Measurements from ENCODE around the gene RFX8.

RFX8 gene

DNA sequence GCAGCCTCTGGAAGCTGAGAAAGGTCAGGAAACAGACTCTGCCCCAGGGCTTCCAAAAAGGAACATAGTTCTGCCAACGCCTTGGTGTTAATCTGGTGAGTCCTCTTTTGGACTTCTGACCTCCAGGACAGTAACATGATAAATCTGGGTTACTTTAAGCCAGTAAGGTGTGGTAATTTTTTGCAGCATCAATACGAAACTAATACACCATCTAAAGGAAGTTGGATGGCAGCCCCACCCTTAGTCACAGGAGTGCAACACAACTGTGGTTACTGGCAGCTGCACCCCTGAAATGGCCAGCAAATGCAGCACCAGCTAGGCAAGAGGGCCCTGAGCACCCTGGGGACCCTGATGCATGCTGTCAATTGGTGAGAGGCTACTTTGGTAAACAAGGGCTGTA lies 113.4 kb downstream of the RFX8 start:
- TF ChIP-seq CTCF (IDR thresholded peaks at IDR 0.05; ENCODE audit: low read depth, low read length, missing control alignments), result no peak
- H3K4me3 ChIP-seq (ENCODE audit: low read depth, low read length), result no peak overlapping the region
- DNase-seq (ENCODE audit: low read depth), result peak; percentile 24

DNA sequence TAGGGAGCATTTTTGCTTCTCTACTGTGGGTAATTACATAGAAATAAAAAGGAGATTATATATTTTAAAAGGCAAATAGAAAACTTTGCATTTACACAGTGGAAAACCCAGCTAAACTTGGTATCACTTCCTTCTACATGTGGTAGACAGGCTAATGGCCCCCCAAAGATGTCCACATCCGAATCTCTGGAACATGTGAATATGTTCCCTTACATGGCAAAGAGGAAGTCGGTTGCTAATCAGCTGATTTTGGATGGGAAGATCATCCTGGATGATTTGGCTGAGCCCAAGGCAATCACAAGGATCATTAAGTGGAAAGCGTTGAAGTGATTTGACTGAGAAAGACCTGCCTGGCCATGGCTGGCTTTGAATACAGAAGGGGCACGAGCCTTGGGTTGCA lies 113.8 kb downstream of the RFX8 start:
- no peak overlapping the region for H3K4me3 ChIP-seq (ENCODE audit: low read depth, low read length)
- no peak for DNase-seq (ENCODE audit: low read depth)
- TF ChIP-seq CTCF (IDR thresholded peaks at IDR 0.05; ENCODE audit: low read depth, low read length, missing control alignments), result no peak

DNA sequence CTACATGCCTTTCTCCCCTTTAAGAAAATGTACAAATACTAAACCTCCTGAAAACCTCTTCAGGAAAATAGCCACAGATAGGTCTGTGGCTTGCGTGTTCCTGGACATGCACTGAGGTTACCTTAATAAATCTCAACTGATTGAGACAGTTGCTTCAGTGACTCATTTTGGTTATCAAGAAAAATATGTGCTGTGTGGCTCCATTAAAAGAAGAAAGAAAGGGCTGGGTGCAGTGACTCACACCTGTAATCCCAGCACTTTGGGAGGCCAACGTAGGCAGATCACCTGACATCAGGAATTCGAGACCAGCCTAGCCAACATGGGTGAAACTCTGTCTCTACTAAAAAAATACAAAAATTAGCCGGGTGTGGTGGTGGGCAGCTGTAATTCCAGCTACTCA lies 114.7 kb downstream of the RFX8 start:
- H3K4me3 ChIP-seq (ENCODE audit: low read depth, low read length), result no peak overlapping the region
- no peak for DNase-seq (ENCODE audit: low read depth)
- TF ChIP-seq CTCF (IDR thresholded peaks at IDR 0.05; ENCODE audit: low read depth, low read length, missing control alignments), result no peak

DNA sequence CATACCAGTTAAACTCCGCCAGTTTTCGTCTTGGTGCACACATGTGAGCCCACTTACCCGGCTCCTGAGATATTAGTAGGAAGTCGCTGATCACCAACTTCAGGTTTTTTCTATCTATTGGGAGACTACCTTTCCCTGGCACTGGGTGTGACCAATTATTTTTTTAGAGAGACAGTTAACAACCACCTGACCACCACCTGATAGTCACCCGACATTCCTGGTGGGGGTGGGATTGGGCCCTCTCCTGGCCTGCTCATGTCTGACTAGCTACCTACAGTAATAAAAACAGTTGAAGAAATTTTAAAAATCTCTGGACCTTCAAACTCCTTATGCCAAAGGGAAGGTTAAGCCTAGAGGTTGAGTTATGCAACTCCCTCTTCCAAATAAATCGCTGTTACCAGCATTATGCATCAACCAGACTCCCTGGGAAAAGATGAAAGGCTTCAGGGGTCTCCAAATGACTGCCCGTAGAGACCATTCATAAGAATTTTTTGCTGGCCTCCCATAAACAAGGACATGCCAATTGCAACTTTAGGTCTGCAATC lies 115.4 kb downstream of the RFX8 start:
- no peak overlapping the region for H3K4me3 ChIP-seq (ENCODE audit: low read depth, low read length)
- no peak for DNase-seq (ENCODE audit: low read depth)
- no peak for TF ChIP-seq CTCF (IDR thresholded peaks at IDR 0.05; ENCODE audit: low read depth, low read length, missing control alignments)

DNA sequence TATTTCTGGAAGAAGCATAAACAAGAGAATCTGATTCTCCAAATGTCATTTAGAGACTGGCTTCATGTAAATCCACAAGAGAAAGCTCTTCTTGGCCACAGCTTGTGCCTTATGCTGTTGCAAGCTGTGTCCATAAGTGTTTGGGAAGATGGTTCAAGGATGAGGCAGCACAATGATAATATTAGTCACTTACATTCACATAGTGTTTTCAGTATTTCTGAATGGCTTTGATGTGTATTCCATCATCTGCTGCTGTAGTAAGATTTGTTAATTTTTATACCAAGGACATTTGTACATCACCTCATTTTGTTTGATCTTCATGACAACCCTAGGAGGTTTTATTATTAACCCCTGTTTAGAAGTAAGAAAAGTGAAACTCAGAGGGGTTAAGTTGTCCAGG lies 117.5 kb downstream of the RFX8 start:
- no peak overlapping the region for H3K4me3 ChIP-seq (ENCODE audit: low read depth, low read length)
- TF ChIP-seq CTCF (IDR thresholded peaks at IDR 0.05; ENCODE audit: low read depth, low read length, missing control alignments), result no peak
- DNase-seq (ENCODE audit: low read depth), result no peak

GRCh38 chr2:101356521-101356920 lies 118.4 kb downstream of the RFX8 start:
- DNase-seq (ENCODE audit: low read depth), result no peak

More at GRCh38 chr2:101356521-101356920, 118.4 kb downstream of the RFX8 start:
- H3K4me3 ChIP-seq (ENCODE audit: low read depth, low read length), result no peak overlapping the region
- TF ChIP-seq CTCF (IDR thresholded peaks at IDR 0.05; ENCODE audit: low read depth, low read length, missing control alignments), result no peak
